ENCODE data around the gene SLC25A33.

Gene SLC25A33

DNA sequence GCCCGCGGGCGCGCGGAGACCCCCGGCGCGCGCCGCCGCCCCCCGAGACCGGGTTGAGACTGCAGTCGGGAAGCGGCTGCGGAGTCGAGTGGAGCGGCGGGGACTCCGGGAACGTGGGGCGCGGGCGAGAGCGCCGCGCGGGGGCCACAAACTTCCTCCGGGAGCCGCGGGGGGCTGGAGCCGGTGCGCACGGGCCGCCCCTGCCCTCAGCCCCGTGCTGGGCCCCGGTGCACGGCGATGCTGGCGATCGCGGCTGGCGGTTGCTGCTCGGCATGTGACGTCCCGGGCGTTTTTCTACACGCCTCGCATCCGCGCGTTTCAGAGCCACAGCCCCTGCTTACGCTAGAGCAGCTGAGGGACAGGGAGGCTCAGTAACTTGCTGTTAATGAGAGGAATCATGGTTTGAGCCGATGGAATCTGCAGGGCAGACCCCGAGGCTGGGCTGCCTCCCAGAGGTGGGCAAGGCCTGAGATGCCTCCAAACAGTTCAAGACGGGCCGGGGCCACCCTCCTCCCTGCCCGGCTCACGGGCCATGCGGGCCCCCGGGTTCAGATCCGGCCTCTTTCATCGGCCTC is 50.0 kb downstream of the SLC25A33 start:
- no peak for DNase-seq

DNA sequence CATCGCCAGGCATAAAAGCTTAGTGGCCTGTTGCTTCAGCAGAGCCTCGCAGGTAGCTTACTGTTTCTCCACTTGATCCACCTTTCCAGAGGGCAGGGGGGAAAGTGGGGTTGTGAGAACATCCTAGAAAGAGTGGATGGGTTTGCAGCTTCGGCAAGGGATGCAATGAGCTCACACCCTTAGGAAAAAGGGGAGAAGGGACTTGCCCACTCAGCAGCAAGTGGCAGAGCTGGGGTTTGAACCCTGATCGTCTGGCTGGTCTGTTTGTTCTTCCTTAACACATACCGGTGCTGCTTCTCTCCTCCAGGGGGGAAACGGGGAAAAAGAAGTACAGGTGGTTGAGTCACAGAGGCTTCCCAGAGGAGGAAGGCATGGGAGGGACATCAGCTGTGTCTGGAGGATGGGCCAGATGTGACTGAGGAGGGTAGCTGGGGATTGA is 50.5 kb downstream of the SLC25A33 start:
- DNase-seq: no peak

DNA sequence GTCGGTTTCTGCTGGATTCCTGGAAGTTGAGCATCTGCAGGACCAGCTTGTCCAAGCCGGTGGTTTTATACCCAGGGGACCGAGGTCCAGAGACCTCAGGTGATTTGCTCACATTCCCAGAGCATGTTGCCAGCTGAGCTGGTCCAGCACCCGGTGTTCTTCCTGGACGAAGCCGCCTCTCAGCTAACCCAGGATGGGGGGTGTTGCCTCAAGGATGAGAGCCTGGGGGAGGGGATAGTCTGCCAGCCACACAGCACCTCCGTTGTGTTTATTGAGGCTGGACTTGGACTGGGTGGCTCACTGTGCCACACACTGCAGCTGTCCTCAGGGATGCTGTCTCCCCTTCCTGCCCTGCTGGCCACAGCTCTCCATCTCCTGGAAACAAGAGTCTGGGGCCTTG is 50.9 kb downstream of the SLC25A33 start:
- DNase-seq: no peak

DNA sequence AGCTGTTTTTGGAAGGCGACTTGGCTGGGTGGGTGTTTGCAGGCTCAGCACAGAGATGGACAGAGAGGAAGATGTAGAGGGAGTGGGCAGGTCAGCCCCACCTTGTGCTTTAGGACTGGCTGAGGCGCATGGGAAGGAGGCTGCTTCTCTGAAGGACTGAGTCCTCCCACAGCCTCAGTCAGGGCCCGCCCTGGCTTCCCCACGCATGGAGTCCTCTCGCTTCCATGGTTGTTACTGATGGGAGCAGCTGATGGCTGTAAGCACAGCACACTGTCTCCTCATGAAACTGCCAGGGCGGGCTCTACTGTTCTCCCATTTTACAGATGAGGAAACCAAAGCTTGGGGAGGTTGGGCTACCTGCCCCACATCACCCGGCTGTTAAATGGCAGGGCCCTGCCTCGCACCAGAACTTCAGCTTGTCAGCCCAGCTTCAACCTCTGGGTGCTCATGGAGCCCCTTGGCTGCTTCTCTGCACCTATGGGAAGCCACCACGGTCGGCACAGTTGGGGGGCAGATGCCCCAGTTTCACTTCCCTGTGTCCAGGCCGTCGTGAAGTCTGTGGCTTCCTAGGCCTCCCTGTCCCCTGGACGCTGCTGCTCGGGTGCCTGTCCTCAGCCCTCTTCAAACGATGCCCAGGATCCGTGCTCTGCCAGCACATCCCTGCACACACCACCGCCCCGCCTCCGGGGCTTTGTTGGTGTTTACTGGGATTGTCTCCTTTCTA is 51.8 kb downstream of the SLC25A33 start:
- DNase-seq: no peak

DNA sequence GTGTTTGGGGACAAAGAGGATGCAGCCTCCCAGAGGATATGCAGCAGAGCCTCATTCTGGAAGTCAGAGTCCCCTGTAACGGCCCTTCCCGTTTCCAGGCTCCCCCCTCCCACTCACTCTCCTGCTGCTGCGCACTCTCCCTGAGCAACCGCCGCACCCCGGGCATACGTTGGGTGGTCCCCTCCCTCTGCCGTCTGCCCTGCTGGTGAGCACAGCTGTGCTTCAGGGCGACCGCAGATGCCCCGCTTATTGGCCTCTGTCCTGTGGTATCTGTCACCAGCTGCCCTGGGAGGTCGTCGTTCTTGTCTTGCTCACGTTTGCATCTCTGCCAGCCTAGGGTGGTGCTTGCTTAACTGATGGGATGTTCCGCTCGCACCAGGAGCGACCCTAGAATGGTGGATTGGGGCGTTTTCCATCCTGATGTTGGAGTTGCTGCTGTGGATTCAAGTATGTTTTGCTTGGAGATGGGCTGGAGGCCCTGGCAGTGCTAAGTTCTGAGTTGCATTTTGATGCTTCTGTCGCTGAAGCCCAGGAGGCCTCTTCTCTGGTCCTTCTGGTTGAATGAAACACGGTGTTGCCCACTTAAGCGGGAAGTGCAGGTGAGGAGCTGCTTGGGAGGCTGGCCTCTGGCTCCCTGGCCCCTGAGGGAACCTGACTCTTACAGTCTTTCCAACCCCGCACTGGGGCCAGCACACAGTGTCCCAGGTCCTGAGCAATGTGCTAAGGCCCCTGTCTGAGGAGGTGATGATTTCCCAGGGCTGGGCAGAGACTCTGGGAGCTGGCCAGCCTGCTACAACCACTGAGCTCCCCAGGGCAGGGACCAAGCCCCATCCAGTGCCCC is 52.6 kb downstream of the SLC25A33 start:
- no peak for DNase-seq

DNA sequence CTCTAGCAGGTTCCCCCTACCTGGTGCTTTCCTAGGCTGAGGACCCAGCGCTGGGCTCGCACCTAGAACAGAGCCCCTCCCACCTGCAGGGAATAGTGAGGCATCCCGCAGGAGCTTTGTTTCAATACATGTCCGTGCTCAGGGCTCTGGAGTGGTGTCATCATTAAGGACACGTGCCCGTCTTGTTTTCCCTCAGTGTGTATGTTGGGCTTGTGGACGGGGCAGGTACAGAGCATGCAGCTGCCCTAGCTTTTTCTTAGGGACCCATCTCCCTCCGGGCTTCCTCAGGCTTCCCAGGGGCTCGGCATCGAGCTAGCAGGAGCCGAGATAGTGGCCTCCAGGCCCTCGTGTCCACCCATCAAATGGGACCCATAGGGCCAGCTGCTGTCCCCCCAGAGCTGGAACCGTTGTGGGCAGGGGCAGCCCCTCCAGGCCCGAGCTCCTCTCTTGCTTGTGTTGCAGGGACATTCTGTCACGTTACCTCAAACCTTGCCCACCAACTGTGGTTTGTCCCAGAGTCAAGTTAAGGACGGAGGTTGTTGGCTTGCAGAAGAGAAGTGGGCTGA is 53.3 kb downstream of the SLC25A33 start:
- no peak for DNase-seq

DNA sequence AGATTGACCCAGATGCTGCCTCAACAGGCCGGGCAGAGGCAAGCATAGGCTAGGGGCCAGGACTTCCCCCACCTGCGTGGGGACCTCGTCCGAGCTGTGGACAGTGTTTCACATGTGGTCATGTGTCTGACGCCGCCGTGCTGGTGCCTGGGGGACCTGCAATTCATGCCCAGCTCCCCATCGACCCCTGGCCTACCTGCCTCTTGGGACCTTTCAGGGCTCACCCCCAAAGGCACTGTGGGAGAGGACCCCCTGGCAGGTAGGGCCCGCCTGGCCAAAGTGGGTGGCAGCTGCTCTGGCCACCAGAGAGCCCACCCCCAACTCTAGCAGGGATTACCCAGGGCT is 53.9 kb downstream of the SLC25A33 start:
- DNase-seq: no peak

DNA sequence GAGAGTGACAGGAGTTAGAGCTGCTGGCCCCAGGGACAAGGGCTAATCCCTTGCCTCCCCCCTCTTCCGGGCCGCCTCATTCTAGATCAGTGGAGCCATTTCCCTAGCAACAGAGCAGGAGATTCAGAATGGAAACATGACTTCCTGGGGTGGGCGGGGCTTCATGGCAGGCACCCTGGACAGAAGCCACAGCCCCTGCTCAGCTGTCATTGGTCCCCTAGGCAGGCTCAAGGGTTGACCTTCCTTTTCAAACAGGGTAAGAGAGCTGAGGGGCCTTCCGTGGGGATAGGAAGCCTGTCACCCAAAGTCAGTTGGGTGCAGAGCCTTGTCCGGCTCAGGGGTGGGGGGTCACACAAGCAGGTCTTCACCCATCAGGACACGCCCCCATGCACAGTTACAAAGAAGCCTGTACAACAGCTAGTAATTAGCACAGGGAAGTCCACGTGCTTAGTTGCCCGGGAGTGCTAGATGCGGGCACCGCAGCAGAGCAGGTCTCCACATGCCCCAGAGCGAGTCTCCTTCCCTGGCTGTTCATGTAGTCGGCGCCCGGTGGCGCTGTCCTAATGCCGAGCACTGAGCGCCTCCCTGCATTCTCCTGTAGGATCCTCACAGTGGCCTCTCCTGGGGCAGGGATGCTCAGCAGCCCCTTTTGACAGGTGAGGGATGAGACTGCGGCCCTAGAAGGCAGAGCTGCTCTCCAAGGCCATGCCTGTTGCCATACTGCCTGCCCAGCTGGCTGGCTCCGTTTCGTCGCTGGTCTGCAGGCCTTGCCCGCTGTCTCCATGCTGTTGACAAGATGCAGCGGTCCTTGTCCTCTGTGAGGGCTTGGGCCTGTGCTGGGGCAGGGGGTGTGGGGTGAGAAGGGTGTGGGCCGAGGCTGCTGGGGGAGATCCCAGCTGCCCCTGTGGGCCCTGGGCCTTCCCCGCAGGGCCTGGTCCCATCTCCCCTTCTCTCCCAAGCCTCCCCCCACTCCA is 54.5 kb downstream of the SLC25A33 start:
- peak; percentile 74 for DNase-seq

DNA sequence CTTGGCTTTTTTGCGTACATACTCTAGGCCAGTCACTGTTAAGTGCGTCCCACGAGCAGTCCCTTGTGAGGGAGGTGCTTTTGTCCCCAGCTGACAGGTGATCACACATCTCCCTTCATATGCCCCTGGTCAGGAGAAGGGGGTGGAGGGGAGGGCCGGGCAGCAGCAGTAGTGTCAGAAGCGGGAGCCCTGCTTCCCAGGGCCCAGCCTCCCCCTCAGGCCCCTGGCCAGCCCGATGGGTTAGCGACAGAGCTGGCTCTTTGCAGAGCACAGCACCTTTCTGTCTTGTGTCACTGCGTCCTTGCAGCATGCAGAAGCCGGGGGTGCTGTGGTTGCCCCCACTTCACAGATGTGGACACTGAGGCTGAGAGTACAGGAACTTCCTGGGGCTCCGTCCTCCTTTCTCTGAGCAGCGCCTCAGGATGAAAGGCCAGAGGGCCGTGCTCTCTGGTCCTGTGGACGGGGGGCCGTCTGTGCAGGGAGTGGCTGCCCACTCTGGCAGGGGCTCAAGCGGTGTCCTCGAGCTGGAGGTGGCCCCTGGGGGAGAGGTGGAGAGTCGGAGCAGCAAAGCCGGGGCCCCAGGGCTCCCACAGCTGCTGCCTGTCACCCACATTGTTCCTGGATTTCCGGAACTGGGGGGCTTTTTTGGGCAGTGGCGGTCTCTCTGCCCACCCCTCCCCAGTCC is 55.3 kb downstream of the SLC25A33 start:
- no peak for DNase-seq

DNA sequence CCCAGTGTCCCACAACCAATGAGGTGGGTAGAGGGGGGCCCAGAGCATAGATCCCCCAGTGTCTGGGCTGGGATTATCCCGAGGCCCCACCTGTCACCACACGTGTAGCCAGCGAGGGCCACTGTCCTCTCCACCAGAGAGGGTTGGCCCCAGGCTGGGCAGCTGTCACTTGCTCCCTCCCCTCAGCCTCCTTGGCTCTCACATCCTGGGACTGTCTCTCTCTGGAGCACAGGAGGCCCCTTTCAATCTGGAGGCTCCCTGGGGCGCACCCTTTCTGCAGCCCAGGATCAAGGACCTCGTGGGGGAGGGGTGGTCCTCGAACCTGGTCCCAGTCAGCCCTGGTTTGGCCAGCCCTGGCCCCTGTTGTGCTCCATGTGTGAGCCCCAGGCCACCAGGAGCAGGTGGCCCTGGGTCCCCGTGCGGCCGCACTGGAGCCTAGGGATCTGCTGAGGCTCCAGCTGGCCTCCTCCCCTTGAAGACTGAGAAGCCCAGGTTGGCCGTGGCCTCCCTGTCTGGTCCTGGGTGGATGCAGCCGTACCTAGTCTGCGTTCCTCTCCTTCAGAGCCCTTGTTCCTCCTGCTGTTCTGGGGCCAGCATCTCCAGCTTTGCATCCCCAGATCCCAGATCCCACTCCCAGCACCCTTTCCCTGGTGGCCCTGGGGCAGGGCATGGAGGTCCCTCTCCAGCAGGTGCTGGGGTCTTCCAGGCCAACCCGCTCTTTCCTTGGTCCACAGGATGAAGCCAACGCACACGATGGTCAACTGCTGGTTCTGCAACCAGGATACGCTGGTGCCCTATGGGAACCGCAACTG is 56.1 kb downstream of the SLC25A33 start:
- no peak for DNase-seq

DNA sequence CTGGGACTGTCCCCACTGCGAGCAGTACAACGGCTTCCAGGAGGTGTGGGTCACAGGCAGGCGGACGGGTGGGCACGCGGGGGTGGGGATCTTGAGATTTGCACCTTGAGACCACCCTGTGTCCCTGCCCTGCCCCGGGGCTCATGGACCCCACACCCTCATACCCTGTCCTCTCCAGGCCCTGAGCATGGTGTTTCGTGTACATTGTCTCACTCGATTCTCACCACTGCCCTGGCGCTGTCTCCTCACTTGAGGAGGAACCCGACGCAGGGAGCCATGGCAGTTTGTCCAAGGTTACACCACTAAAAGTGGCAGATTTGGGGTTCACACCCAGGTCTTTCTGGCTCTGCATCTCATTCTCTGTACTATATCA is 56.7 kb downstream of the SLC25A33 start:
- DNase-seq: no peak

DNA sequence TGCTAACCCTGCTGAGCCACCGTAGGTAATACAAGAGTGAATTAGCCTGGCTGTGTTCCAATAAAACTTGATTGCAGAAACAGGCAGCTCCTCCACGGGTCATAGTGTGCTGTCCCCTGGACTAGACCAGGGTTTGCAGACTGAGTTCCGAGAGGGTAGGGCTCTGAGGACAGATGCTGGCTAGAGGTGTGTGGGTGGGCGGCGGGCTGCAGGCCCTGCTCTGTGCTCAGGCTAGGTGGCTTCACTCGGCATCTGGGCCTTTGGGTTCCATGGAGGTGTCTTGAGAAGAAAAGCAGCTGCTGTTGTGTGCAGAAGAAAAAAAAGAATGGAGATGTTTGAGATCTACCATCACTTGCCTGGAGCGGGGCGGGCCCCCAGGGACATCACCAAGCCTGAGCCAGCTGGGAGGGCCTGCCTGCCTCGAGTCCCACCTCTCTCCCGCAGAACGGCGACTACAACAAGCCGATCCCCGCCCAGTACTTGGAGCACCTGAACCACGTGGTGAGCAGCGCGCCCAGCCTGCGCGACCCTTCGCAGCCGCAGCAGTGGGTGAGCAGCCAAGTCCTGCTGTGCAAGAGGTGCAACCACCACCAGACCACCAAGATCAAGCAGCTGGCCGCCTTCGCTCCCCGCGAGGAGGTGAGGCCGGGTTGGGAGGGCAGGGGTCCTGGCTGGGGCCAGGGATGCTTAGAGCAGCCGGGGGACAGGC is 57.3 kb downstream of the SLC25A33 start:
- DNase-seq: no peak

DNA sequence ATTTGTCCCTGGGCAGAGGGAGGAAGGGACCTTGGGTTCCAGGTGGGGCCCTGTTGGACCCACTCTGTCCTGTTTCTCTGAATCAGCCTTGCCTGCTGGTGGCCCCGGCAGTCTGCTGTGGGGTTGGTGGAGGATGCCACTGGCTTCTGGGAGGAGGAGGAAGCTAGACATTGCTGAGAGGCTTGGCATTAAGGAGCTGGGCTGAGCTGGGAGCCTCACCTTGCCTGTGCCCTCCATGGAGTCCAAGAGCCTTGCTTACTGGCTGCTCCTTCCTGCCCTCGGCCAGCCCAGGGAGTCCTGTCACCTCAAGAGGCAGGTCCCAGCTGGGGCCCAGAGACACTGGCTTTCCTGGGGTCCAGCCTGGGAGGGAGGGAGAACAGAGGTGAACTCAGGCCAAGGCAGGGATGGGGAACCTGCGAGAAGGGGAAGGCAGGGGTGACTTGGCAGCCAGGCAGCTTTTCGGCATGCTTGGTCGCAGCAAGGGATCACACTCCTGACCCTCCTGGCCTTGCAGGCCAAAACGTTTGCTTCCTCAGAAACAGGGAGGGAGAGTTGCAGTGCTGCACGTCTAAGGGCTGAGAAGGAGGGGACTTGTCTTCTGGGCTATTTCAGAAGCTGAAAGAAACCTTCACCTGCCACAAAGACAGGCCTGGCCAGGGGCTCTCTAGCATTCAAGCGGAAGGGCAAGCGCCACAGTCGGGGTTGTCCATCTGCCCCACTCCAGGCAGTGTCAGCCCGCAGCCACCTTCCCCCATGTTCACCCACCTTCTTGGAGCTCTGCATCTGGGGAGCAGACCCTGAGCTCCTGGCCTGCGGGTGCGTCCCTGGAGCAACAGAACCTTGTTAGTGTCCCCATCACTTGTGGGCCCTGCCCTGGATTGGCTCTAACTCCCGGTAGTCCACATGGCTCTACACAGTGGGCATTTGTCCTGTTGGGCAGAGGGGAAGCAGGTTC is 58.4 kb downstream of the SLC25A33 start:
- DNase-seq: no peak

DNA sequence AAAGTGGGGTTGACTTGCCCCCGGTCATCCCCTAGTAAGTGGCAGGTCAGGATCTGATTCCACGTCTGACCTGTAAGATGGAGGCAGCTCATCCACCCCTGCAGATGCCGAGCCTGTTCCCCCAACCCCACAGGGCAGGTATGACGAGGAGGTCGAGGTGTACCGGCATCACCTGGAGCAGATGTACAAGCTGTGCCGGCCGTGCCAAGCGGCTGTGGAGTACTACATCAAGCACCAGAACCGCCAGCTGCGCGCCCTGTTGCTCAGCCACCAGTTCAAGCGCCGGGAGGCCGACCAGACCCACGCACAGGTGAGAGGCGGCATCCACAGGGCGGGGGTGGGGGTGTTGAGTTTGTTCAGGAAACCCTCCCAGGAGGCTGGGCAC is 59.0 kb downstream of the SLC25A33 start:
- no peak for DNase-seq

DNA sequence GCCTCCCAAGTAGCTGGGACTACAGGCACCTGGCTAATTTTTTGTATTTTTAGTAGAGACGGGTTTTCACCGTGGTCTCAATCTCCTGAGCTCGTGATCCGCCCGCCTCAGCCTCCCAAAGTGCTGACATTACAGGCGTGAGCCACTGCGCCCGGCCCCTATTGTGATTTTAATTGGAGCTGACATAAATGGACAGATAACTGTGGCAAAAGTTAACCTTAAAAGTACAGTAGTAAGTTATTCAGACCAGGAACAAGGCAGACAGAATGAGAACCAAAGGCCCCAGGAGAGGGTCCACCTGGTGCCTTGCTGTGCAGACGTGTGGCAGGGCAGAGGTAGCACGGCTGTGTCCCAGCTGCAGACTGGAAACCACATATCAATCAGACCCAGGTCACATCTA is 60.5 kb downstream of the SLC25A33 start:
- no peak for DNase-seq

DNA sequence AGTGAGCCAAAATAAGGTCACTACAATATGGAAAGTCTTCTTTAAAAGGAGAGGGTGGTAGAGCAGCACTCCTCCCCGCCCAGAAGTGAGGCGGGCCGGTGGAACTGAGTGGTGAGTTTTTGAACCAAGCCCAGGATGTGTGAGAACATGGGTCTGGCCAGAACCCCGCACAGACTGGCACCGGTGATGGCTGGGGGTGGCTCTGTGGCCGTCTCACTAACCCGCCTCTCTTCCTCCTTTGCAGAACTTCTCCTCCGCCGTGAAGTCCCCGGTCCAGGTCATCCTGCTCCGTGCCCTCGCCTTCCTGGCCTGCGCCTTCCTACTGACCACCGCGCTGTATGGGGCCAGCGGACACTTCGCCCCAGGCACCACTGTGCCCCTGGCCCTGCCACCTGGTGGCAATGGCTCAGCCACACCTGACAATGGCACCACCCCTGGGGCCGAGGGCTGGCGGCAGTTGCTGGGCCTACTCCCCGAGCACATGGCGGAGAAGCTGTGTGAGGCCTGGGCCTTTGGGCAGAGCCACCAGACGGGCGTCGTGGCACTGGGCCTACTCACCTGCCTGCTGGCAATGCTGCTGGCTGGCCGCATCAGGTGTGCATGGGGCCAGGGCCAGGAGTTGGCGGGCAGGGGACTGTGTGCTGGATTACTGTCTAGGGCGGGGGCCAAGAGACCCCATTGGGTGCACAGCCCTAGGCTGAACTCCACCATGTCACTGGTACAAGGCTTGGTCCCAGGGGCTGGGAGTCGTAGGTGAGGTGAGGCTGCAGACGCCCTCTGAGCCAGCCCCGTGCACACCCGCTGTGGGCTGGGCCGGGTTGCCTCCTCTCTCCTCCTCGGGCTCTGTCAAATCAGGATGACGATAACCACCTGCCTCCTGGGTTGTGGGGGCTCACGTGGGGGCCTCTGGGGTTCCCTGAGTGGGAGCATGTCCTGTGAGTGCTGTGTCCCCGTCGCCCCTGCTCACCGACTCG is 61.9 kb downstream of the SLC25A33 start:
- DNase-seq: no peak

DNA sequence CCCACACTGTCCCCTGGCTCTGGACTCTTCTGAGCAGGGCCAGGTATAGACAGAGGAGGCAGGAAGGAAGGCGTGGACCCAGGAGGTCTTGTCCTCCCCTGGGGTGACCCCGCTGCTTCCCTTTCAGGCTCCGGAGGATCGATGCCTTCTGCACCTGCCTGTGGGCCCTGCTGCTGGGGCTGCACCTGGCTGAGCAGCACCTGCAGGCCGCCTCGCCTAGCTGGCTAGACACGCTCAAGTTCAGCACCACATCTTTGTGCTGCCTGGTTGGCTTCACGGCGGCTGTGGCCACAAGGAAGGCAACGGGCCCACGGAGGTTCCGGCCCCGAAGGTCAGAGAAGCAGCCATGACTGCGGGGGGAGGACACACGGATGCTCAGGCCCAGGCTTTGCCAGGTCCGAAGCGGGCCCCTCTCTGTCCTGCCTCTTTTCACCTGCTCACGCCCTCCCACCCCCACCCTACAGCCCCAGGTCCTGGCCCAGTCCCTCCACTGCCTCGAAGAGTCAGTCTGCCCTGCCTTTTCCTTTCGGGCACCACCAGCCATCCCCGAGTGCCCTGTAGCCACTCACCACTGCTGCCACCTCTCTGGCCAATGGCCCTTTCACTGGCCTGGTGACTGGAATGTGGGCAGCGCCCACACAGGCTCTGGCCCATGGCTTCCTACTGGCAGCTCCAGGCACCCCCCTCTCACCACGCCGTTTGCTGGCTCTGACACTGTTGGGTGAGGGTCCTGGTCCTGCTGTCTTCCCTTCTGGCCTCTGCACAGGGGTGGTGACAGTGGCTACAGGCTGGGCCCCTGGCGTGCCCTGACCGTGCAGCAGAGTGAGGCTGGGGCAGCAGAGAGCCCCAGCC is 62.9 kb downstream of the SLC25A33 start:
- DNase-seq: no peak

Data from NCI-H2029 treated with DMSO at 0.1 percent for 48 hours (cell line).